Omental fat pad (tissue), 4 donors: Measurements from ENCODE around the gene LRP1-AS. TPM values are rescaled to one million over a fixed set of nuclear protein-coding genes. Genes with fewer than 3 reads are reported as not detected.

Experiments
- ATAC-seq: fragments of 150-250 bp; one replicate; pipeline ENCODE4 v1.9.1; 2016; ENCODE audit warnings: mild to moderate bottlenecking, moderate library complexity; ENCODE audit not compliant: low FRiP score
- DNase-seq: peaks from one replicate; pipeline ENCODE4 v3.0.0-alpha.2; 2019; ENCODE audit warnings: low spot score
- CTCF ChIP-seq, 3 donors: fragments of 450-650 bp; IDR thresholded peaks; one replicate each; pipeline ENCODE4 v1.5.1; 2016 to 2017; ENCODE audit warnings: antibody characterized with exemption in 3 of 3, mild to moderate bottlenecking in 3 of 3, moderate library complexity in 2 of 3
- total RNA-seq, 4 donors: library from RNA; depleted of rRNA; stranded (reverse); fragments of >200 nt; gene quantifications; one replicate each; pipeline ENCODE4 v1.1.0, GENCODE V29; 2016

Gene LRP1-AS
- total RNA-seq, 4 donors from 2014 or later = not detected

GRCh38 chr12:57135527-57136326 is 11.7 kb downstream of the LRP1-AS start:
- no peak for TF ChIP-seq CTCF (IDR thresholded peaks at IDR 0.05)
- no peak for DNase-seq
- ATAC-seq = peak; percentile 11

- no peak for TF ChIP-seq CTCF (IDR thresholded peaks at IDR 0.05)
- DNase-seq (no peak), ATAC-seq (no peak)
These were observed 12.5 kb downstream of the LRP1-AS start for GRCh38 chr12:57134949-57135348.

- DNase-seq (no peak), ATAC-seq (no peak)
- TF ChIP-seq CTCF (IDR thresholded peaks at IDR 0.05) = no peak
These were observed 13.5 kb downstream of the LRP1-AS start for GRCh38 chr12:57133916-57134315.

- ATAC-seq (no peak), DNase-seq (no peak)
- TF ChIP-seq CTCF (IDR thresholded peaks at IDR 0.05) = no peak
These were observed 14.3 kb downstream of the LRP1-AS start for GRCh38 chr12:57133013-57133569.

- ATAC-seq = no peak
- TF ChIP-seq CTCF (IDR thresholded peaks at IDR 0.05) = no peak
- DNase-seq = no peak
These were observed 15.3 kb downstream of the LRP1-AS start for GRCh38 chr12:57131896-57132744.

GRCh38 chr12:57130941-57131340 is 16.5 kb downstream of the LRP1-AS start:
- DNase-seq (no peak), ATAC-seq (no peak)
- no peak for TF ChIP-seq CTCF (IDR thresholded peaks at IDR 0.05)
